Measurements from ENCODE around the gene P2RX3.
"Not testable (repeated sequence)": the region's sequence is repeated elsewhere in the genome, so short reads cannot be mapped to it uniquely, and the experiment has no call there.

The P2RX3 gene

GRCh38 chr11:57348052-57348451 lies 9.9 kb downstream of the P2RX3 start:
- DNase-seq (ENCODE audit: low read depth in 2 of 3, low spot score in 2 of 3), result no peak

- DNase-seq (ENCODE audit: low read depth in 2 of 3, low spot score in 2 of 3), result no peak
These were observed 10.6 kb downstream of the P2RX3 start for GRCh38 chr11:57348636-57349313.

GRCh38 chr11:57349491-57350274 lies 11.5 kb downstream of the P2RX3 start:
- DNase-seq (ENCODE audit: low read depth in 2 of 3, low spot score in 2 of 3), result peak in 2 of 3 experiments; percentile 42 to 65

- no peak for DNase-seq (ENCODE audit: low read depth in 2 of 3, low spot score in 2 of 3)
These were observed 14.9 kb downstream of the P2RX3 start for GRCh38 chr11:57353036-57353435.

GRCh38 chr11:57353446-57353845 lies 15.3 kb downstream of the P2RX3 start:
- DNase-seq (ENCODE audit: low read depth in 2 of 3, low spot score in 2 of 3), result no peak

GRCh38 chr11:57353852-57354251 lies 15.7 kb downstream of the P2RX3 start:
- no peak for DNase-seq (ENCODE audit: low read depth in 2 of 3, low spot score in 2 of 3)

DNA sequence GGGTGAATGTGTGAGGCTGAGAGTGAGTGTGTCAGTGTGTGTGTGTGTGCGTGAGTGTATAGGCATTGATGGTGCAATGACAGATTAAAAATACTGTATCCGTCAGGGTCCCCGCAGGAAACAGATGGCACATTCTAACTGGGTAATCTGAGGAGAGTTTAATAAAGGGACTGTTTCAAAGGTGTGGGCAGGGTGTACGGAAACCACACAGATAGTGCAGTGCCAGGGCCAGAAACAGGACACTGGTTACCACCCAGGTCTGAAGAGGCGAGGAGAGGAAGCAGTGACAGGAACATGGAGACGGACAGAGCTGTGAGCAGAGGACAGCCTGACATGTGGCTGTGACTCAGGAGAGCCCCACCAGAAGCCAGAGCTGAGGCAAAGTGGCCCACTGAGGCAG lies 16.5 kb downstream of the P2RX3 start:
- DNase-seq (ENCODE audit: low read depth in 2 of 3, low spot score in 2 of 3), result no peak

DNA sequence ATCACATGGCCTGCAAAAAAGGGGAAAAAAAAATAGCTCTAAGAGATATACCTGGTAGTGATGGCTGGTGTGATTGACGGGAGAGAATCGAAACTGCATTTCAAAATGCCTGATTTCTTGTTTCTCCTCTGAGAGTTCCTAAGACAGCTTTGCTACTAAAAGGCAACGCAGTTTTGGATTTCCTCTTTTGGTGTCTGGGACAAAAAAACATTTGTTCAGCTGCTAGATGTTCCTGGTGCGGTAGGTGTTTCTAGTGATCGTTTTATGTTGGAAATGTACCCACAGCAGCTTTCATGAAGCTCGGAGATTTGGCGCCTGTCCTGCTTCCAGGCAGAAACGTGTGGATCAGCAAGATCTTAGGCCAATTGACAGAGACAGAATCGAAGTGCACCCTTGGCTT lies 18.1 kb downstream of the P2RX3 start:
- DNase-seq (ENCODE audit: low read depth in 2 of 3, low spot score in 2 of 3), result no peak

GRCh38 chr11:57357310-57357709 lies 19.2 kb downstream of the P2RX3 start:
- DNase-seq (ENCODE audit: low read depth in 2 of 3, low spot score in 2 of 3), result no peak

DNA sequence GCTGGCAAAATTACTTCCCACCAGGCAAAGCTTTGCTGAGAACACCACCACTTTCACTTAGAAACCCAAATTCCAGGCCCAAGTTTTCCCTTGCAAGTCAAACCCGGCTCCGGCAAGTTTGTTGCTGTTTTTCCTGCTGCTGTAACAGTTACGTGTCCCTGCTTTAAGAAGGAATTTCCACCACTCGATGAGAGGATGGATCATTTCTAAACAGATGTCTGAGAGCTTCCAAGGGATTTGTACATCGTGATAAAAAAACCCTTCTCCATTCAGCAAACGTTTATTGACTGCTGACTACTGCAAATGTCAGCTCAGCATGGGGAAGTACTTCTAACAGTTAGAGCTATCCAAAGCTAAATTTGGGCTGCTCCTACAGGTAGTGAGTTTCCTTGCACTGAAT lies 19.7 kb downstream of the P2RX3 start:
- no peak for DNase-seq (ENCODE audit: low read depth in 2 of 3, low spot score in 2 of 3)

- no peak for DNase-seq (ENCODE audit: low read depth in 2 of 3, low spot score in 2 of 3)
These were observed 20.4 kb downstream of the P2RX3 start for GRCh38 chr11:57358543-57358961.

GRCh38 chr11:57358991-57359390 lies 20.8 kb downstream of the P2RX3 start:
- DNase-seq (ENCODE audit: low read depth in 2 of 3, low spot score in 2 of 3), result no peak

- DNase-seq (ENCODE audit: low read depth in 2 of 3, low spot score in 2 of 3), result no peak
These were observed 21.2 kb downstream of the P2RX3 start for GRCh38 chr11:57359396-57359795.

DNA sequence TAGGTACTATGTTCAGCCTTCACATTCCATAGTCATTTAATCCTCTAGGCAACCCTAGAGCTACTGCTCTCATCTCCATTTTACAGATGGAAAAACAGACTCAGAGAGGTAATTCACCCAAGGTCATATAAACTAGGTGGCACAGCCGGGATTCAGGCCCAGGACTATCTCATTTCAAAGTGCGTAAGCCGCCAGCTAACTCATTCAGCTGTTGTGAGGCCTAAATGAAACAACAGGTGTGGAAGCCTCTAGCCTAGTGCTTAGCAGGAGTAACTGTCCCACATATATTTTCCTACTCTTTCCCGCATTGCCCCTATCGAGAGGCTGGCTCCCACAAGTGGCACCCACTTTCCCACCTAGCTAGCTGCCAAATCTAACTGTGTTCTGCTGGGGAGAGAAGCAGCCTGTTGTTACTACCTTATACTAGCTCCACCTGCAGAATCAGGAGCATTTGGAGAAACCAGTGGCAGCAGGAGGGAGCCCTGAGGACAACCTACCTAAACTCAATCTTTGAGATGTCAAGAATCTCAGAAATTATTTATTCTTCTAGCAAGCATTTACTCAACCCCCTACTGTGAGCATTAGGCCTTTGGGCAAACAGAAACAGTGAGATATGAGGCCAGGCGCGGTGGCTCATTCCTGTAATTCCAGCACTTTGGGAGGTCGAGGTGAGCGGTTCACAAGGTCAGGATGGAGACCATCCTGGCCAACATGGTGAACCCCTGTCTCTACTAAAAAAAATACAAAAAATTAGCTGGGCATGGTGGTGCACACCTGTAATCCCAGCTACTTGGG lies 21.9 kb downstream of the P2RX3 start:
- DNase-seq (ENCODE audit: low read depth in 2 of 3, low spot score in 2 of 3), result no peak

DNA sequence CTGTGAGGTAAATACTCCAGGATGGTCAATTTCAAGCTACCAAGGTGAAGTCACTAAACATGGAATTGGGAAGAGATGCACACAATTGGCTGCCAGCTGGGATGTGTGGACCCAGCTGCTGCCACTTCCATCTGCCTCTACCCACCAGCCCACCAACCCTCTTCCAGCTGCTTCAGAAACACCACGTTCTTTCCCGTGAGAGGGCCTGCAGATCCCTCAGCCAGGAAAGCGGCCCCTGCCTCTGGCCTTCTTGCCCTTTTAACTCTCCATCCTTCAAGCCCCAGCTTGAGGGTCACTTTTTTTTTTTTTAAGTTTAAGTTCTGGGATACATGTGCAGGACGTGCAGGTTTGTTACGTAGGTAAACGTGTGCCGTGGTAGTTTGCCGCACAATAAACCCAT lies 22.8 kb downstream of the P2RX3 start:
- DNase-seq (ENCODE audit: low read depth in 2 of 3, low spot score in 2 of 3), result no peak

DNA sequence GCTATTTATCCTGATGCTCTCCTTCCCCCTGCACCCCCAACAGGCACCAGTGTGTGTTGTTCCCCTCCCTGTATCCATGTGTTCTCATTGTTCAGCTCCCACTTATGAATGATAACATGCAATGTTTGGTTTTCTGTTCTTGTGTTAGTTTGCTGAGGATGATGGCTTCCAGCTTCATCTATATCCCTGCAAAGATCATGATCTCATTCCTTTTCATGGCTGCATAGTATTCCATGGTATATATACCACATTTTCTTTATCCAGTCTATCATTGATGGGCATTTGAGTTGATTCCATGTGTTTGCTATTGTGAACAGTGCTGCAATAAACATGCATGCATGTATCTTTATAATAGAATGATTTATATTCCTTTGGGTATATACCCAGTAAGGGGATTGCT lies 23.3 kb downstream of the P2RX3 start:
- DNase-seq (ENCODE audit: low read depth in 2 of 3, low spot score in 2 of 3), result not testable (repeated sequence)

DNA sequence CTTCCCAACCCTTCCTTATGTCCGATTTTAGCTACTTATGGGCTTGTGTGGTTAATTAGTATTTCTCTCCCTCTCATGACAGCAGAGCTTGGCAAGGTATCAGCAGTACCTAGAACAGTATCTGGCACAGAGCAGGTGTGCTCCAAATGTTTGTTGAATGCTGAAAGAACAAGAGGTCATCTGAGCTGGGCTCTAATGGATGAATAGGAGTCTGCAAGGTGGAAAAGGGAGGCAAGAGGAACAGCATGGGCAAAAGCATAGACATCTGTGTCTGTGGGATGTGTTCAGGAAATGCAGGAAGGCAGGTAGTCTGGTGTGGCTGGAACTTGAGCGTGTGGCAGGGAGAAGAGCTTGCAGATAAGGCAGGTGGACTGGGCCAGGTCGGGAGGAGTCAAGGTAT lies 23.8 kb downstream of the P2RX3 start:
- no peak for DNase-seq (ENCODE audit: low read depth in 2 of 3, low spot score in 2 of 3)

DNA sequence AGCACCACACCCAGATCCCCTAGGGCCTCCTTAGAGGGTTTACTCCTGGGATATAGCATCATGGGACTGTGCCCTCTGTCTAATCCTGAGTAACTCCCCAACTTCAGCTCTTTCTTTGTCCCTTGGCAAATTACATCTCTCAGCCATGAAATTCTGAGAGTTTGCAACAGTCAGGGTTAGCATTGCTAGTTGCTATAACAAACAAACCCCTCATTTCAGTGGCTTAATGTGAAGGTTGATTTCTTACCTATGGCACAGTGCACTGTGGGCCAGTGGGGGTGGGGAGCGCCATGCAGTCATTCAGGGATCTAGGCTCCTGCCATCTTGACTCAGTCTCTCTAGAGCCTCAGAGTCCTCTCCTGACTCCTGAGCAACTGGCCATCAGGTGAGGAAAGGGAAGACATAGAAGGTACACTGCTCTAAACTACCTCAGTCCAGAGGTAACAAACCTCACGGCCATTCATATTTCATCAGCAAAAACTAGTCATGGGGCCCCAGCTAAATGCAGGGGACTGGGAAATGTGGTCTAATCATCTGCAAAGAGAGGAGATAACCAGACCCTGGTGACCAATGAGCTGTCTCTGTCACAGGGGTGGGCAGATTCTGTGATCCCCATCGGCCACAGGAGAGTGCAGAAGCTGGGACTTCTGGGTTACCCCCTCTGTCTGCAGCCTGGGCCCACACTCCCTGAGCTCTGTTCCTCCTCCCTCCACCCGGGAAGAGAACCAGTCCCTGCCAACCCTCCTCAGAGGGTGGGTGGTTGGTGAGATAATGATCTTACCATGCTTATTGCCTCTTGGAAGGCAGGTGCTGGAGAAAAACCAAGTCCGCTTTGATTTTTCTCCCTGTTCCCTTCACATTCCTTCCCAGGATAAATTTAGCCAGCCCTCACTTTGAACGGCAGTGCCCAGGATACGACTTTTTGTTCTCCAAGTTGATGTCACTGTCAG lies 25.3 kb downstream of the P2RX3 start:
- DNase-seq (ENCODE audit: low read depth in 2 of 3, low spot score in 2 of 3), result no peak

DNA sequence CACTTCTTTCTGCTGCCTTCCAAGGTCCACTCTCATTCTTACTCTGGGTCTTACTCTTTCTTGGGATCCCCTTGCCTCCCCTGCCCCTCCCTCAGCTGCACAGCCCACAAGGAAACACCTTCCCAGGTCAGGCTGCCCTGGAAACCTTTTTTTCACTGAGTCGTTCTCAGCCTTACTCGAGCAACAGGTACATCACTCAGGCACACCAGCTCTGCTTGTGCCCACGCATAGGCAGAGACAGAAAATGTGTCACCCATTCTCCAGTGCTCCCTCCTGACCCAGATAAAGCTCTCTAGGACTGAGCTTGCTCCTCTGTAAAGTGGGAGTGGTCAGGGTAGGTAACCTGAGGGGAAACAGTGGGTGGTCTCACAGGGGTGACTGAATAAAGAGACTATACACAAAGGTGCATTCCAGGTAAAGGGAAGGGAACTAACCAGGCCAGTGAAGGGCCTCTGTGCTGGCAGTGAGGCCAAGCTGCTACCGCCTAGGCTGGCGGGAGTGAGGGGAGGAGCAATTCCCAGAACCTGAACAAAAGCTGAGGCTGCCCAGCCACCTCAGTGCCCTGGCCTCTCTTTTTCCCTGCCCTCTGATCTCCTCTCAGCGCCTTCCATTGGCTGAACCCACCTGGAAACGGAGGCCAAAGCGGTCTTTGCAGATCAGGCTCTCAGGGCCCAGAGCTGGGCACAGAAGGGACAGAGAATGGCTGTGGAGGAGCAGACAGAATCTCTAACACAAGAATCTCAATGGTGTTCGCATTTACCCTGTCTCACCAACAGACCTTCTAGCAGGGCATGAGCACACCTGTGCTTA lies 26.9 kb downstream of the P2RX3 start:
- no peak for DNase-seq (ENCODE audit: low read depth in 2 of 3, low spot score in 2 of 3)
